Stimulated activated CD4-positive, alpha-beta T cell treated with anti-CD3 and anti-CD28 coated beads, Interleukin-12 subunit alpha, Interleukin-12 subunit beta, amount 100 ng/mL, for 48 hours (primary cell): ENCODE data around the gene XKR7.
"Not testable (repeated sequence)": the region's sequence is repeated elsewhere in the genome, so short reads cannot be mapped to it uniquely, and the experiment has no call there.

ENCODE experiments used
- DNase-seq, 3 donors: peaks; one replicate each; pipeline ENCODE4 v3.0.0-alpha.2; 2020; ENCODE audit warnings: low read depth in 2 of 3, low spot score in 1 of 3

XKR7 gene

GRCh38 chr20:31967830-31968249, at the start of gene XKR7:
Gene XKR7 (plus strand): TSS chr20:31968151. CDS start chr20:31968176, 25 bp downstream.
- no peak for DNase-seq

GRCh38 chr20:31918466-31919105, 49.4 kb upstream of the XKR7 start:
- no peak for DNase-seq

GRCh38 chr20:31919410-31920155, 48.4 kb upstream of the XKR7 start:
- no peak for DNase-seq

GRCh38 chr20:31920275-31920855, 47.6 kb upstream of the XKR7 start:
- no peak for DNase-seq

DNA sequence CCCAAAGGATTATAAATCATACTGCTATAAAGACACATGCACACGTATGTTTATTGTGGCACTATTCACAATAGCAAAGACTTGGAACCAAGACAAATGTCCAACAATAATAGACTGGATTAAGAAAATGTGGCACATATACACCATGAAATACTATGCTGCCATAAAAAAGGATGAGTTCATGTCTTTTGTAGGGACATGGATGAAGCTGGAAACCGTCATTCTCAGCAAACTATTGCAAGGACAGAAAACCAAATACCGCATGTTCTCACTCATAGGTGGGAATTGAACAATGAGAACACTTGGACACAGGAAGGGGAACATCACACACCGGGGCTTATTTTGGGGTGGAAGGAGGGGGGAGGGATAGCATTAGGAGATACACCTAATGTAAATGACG, 46.5 kb upstream of the XKR7 start:
- not testable (repeated sequence) for DNase-seq

DNA sequence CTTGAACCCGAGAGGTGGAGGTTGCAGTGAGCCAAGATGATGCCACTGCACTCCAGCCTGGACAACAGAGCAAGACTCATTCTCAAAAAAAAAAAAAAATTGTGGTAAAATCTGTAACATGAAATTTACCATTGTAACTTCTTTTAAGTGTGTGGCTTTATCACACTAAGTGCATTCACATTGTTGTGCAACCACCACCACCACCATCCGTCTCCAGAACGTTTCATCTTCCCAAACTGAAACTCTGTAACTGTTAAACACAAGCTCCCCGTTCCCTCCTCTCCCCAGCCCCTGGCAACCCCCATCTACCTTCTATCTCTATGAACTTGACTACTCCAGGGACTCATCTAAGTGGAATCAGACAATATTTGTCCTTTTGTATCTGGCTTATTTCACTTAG, 45.8 kb upstream of the XKR7 start:
- DNase-seq: no peak

DNA sequence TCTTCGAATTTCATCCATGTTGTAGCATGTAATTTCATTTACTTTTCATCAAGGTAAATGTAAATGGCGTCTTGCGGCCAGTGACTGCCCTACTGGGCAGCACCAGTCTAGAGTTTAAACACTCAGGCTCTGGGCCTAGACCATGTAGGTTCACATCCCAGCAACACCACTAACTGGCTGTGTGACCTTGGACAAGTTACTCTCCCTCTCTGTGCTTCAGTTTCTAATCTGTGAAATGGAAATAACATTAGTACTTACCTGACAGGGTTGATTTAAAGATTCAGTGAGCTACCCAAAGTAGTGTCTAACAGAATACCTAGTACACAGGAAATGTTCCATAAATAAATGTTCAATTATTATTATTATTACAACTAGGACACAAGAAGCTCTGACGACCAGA, 45.4 kb upstream of the XKR7 start:
- DNase-seq: no peak

DNA sequence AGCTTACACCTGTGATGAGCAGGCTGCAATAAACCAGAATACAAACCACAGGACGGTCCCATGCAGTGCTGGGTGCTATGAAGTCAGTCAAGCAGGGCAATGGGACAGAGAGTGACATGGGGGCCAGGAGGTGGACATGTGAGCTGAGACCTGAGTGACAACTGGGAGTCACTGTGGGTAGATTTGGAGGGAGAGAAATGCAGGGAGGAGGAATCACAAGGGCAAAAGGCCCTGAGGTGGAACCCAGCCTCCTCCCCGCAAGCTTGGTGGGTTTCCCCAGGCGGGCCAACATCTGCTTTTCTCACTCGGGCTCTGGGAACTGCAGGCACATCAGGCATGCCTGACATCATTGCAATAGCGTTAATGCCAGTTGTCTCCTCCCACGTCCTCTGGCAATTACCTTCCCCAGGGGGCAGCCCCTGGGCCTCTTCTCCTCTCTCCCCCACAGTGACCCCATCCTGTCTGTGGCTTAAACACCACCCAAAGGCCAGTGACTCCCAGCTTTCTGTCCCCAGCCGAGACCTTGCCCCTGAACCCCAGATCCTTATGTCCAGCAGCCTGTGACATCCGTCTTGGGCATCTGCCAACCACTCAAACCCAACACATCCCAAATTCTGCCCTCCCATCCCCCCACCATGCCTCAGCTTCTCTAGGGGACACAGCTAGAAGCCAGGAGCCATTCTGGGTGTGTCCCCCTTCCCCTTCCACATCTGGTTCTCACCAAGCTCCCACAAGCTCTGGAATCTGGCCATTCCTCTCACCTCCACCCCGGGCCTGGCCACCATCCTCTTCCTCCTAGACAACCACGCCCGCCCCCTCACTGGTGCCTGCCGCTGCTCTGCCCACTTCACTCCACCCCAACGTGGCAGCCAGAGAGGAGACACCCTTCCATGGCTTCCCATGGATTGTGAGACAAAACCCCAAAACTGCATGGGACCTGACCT, 44.3 kb upstream of the XKR7 start:
- no peak for DNase-seq

DNA sequence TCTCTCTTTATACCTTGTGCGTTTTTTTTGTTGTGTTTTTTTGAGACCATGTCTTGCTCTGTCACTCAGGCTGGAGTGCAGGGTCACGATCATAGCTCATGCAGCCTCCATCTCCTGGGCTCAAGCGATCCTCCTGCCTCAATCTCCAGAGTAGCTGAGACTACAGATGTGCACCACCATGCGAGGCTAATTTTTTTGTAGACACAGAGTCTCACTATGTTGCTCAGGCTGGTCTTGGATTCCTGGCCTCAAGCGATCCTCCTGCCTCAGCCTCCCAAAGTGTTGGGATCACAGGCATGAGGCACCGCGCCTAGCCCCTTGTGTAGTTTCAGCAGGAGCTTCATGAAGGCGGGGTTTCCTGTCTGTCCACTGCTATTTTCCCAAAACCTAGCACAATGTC, 43.4 kb upstream of the XKR7 start:
- DNase-seq: no peak

GRCh38 chr20:31925631-31926030, 42.3 kb upstream of the XKR7 start:
- DNase-seq: no peak

DNA sequence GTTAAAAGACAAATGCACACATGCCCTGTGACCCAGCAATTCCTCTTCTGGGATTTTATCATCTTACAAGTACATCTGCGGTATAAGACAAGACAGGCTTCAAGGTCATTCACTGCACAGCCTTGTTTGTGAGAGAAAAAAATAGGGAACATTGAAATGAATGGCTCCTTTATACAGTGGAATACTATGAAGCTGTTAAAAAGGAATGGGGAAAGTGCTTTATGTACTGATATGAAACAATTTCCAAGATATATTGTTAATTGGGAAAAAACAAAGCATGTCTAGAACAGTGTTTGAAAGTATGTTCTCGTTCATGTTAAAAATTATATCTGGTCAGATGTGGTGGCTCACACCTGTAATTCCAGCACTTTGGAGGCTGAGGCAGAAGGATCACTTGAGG, 41.5 kb upstream of the XKR7 start:
- DNase-seq: no peak

DNA sequence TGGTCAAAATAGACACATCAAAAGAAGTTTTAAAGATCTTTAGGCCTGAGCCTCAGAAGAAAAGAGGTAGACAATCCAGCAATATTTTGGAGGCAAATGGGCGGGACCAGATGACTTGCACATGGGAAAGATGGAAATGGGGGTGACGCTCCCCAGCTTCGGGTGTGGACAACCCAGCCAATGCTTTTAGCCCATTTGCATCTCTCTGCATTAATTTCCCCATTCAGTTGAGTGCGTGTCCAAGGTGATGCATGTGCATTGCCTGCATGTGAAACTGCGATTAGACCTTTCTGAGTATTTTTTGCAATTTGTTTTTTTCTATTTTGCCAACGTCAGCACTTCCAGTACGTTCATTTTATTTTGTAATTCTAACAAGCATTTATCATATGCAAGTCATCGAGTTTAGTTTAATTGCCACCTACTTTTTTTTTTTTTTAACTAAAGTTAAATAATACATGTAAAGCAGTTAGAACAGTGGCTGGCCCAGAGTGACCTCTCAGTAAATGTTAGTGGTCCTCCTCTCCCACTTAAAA, 40.3 kb upstream of the XKR7 start:
- no peak for DNase-seq

DNA sequence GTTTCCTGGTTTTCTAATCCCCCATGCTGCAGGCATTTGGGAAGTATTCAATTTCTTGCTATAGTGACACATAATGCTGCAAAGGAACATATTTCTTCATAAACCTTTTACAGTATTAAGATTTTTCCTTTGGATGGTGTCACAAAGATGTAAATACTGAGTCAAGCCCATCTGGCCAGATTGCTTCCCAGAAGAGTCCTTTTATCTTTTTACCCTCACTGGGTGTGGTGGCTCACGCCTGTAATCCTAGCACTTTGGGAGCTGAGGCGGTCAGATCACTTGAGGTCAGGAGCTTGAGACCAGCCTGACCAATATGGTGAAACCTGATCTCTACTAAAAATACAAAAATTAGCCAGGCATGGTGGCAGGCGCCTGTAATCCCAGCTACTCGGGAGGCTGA, 38.3 kb upstream of the XKR7 start:
- DNase-seq: not testable (repeated sequence)

- no peak for DNase-seq
Observed at GRCh38 chr20:31930779-31931178, 37.2 kb upstream of the XKR7 start.

DNA sequence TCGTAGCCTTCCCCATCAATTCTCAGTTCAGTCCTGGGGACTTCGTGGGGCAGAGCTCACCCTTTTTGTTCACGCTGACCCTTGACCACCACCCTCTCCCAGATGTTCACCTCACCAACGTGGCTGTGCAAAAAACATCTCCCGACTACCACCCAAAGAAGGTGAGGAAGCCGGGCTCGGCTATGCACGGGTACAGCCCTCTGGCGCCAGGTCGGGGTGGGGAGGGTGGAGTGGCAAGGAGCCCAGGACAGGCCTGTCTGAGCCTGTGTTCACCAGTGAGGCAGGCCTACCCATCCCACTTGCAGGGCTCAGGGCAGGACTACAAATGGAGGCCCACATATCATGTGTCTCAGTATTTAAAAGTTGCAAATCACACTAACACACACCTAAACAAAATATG, 34.3 kb upstream of the XKR7 start:
- DNase-seq: no peak

DNA sequence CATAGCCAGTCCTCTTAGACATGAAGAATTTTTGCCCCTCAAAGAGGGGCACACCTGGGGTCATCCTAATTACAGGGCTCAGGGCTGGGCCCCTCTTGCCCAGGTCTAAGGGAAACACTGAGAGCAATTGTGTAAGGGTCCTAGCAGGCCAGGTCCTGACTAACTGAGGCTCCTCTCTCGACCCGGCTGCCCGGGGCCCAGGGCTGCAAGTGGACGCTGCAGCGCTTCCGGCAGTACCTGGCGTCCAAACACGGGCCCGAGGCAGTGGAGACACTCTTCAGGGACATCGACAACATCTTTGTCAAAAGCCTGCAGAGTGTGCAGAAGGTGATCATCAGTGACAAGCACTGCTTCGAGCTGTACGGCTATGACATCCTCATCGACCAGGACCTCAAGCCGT, 33.5 kb upstream of the XKR7 start:
- DNase-seq: no peak

DNA sequence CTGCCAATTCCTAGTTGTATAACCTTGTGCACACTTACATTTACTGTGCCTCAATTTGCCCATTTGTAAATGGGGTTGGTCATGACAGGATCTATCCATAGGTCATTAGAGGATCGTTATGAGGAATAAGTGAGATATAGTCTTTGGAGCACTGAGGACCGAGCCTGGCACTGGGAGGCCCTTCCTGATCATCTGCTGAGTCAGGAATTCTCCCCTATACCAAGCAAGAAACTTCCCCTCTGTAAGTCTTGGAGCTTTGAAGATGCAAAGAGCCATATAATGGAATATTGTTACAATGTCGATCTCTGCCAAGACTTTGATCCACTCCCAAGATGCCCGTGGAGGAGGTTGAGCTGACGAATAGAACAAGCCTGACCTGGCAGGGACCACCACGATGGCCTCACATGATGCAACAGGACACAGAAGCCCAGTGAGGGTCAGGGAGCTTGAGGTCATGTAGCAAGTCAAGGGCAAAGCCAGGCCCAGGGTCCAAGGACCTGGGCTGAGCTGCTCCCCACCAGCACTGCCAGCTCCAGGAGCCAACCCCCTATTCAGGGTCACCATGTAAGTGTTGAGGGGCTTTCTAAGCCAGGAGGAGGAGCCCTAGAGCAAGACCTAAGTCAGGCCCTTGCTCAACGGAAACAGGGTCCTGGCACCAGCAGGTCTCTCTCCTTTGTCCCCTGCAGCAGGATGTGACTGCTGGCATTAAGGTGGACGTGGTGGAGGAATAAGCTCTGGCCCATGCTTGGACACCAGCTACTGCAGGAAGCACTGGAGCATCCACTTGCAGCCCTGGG, 32.8 kb upstream of the XKR7 start:
- no peak for DNase-seq

- DNase-seq: no peak
Observed at GRCh38 chr20:31936420-31936819, 31.5 kb upstream of the XKR7 start.

DNA sequence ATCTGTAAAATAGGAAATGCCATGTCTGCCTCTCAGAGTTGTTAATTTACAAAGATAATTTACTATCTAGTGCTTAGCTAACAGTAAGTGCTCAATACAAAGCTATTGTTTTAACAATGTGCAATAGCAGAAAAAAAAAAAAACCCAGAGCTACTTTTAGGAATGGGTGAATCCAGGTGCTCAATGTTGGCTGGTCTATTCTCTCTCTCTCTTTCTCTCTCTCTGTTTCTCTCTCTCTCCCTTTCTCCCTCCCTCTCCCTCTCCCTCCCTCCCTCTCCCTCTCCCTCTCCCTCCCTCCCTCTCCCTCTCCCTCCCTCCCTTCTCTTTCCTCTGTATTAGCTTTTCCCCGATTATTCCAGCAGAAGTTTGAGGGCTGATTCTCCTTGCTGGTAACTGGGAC, 30.1 kb upstream of the XKR7 start:
- DNase-seq: no peak

GRCh38 chr20:31939661-31940060, 28.3 kb upstream of the XKR7 start:
- no peak for DNase-seq
